Caco-2 (cell line): Measurements from ENCODE around the gene KRT77. TPM values are rescaled to one million over a fixed set of nuclear protein-coding genes. Genes with fewer than 3 reads are reported as not detected.

Source experiments
- BruUV-seq: library from RNA; stranded (reverse); fragments of 400-500 nt; replicated peaks from 2 replicates; lab custom pipeline; 2021; lab: Mats Ljungman, UMichigan
- CTCF ChIA-PET: fragments of 300-600 bp; sonication (Branson Sonifier 250); formaldehyde crosslinking; loops from one replicate; lab custom pipeline; 2022; ENCODE audit warnings: antibody characterized with exemption; lab: Charles Lee
- POLR2A ChIA-PET: fragments of 300-600 bp; sonication (Branson Sonifier 250); formaldehyde crosslinking; loops from one replicate; lab custom pipeline; 2022; ENCODE audit warnings: antibody characterized with exemption; lab: Charles Lee
- DNase-seq, 2 experiments: peaks; one replicate each; pipeline versions ENCODE4 v3.0.0 to v3.0.0-alpha.2; 2020 to 2022
- H3K27me3 ChIP-seq: replicated peaks from 2 replicates; pipeline ENCODE4 v1.6.0; 2011; ENCODE audit warnings: low read length; ENCODE audit not compliant: control insufficient read depth, insufficient read depth
- H3K36me3 ChIP-seq: 2 replicates; pipeline ENCODE4 v1.5.1; 2011; ENCODE audit warnings: low read length; ENCODE audit not compliant: control insufficient read depth, insufficient read depth
- H3K4me1 ChIP-seq: fragments of 250-450 bp; sonication (Bioruptor Pico); 2 replicates; pipeline ENCODE4 v1.5.1; 2020; ENCODE audit warnings: mild to moderate bottlenecking
- H3K4me3 ChIP-seq: 2 replicates; pipeline ENCODE4 v1.5.1; 2011; ENCODE audit warnings: low read depth, mild to moderate bottlenecking, control low read depth, low read length
- H3K9me3 ChIP-seq: fragments of 250-450 bp; sonication (Bioruptor Pico); 2 replicates; pipeline ENCODE4 v1.5.1; 2020; ENCODE audit warnings: mild to moderate bottlenecking, moderate library complexity
- H3K27ac Mint-ChIP-seq: one replicate; pipeline ENCODE4 v1.8.0; 2022; ENCODE audit warnings: mixed read lengths; ENCODE audit not compliant: unreplicated experiment
- H3K27me3 Mint-ChIP-seq: one replicate; pipeline ENCODE4 v1.8.0; 2022; ENCODE audit warnings: mixed read lengths; ENCODE audit not compliant: insufficient read depth, unreplicated experiment
- H3K36me3 Mint-ChIP-seq: one replicate; pipeline ENCODE4 v1.8.0; 2022; ENCODE audit warnings: mild to moderate bottlenecking, mixed read lengths; ENCODE audit not compliant: insufficient read depth, unreplicated experiment
- H3K4me1 Mint-ChIP-seq: one replicate; pipeline ENCODE4 v1.8.0; 2022; ENCODE audit warnings: low read depth, mixed read lengths; ENCODE audit not compliant: unreplicated experiment
- H3K4me3 Mint-ChIP-seq: one replicate; pipeline ENCODE4 v1.8.0; 2022; ENCODE audit warnings: mild to moderate bottlenecking, moderate library complexity, mixed read lengths; ENCODE audit not compliant: unreplicated experiment
- H3K9me3 Mint-ChIP-seq: one replicate; pipeline ENCODE4 v1.8.0; 2022; ENCODE audit warnings: mixed read lengths; ENCODE audit not compliant: unreplicated experiment
- intact Hi-C: fragments of 100-400 bp; cut with micrococcal nuclease; formaldehyde crosslinking; loops from one replicate; pipeline ENCODE4 v1.10.0; 2022; ENCODE audit not compliant: unreplicated experiment
- total RNA-seq: library from RNA; stranded (reverse); gene quantifications from 2 replicates; pipeline ENCODE4 v1.2.3, GENCODE V29; 2022
- TF ChIP-seq, protein P1 (sequence below), 2 experiments: fragments of 200-600 bp in 1 of 2; IDR thresholded peaks; 1 replicate in 1 of 2; 2 replicates in 1 of 2; pipeline versions ENCODE4 v1.5.1 to v1.8.0; 2011 to 2022; ENCODE audit warnings: antibody characterized with exemption in 1 of 2, control low read depth in 1 of 2, inconsistent platforms in 1 of 2, low read depth in 1 of 2, low read length in 1 of 2, mild to moderate bottlenecking in 1 of 2, moderate library complexity in 1 of 2; ENCODE audit not compliant: insufficient read depth in 1 of 2, severe bottlenecking in 1 of 2, unreplicated experiment in 1 of 2

Gene KRT77
- total RNA-seq, 1 experiment from 2014 or later: not detected

DNA sequence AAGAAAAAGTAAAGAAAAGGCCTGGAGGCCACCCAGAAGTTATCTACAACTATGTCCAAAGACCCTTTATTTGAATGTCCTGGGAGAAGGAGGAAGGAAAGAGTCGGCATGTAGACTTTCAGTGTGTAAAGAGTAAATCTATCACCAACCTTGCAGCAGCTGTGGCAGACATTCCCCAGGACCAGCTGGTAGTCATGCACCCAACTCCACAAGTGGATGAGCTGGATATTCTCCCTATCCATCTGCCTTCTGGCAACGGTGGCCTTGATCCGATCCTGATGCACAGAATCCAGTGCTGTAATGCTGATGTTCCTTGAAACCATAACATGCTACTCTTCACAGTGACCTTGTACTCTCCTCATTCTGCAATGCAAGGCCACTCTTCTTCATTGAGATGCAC is 46.5 kb upstream of the KRT77 start:
- Histone ChIP-seq H3K4me1 (no peaks in the 10 kb centered on the region), H3K9me3 (no peaks in the 10 kb centered on the region), H3K4me3 (no peak overlapping the region), H3K36me3 (no peaks in the 10 kb centered on the region), H3K27me3 (no peaks in the 10 kb centered on the region; the same call in 1 of the 2 replicates)
- Mint-ChIP-seq H3K27ac (no peak overlapping the region), H3K27me3 (peaks cover 20% of the 10 kb centered on the region), H3K4me1 (no peaks in the 10 kb centered on the region), H3K4me3 (no peak overlapping the region), H3K9me3 (no peaks in the 10 kb centered on the region), H3K36me3 (no peaks in the 10 kb centered on the region)
- TF ChIP-seq, protein P1, sequence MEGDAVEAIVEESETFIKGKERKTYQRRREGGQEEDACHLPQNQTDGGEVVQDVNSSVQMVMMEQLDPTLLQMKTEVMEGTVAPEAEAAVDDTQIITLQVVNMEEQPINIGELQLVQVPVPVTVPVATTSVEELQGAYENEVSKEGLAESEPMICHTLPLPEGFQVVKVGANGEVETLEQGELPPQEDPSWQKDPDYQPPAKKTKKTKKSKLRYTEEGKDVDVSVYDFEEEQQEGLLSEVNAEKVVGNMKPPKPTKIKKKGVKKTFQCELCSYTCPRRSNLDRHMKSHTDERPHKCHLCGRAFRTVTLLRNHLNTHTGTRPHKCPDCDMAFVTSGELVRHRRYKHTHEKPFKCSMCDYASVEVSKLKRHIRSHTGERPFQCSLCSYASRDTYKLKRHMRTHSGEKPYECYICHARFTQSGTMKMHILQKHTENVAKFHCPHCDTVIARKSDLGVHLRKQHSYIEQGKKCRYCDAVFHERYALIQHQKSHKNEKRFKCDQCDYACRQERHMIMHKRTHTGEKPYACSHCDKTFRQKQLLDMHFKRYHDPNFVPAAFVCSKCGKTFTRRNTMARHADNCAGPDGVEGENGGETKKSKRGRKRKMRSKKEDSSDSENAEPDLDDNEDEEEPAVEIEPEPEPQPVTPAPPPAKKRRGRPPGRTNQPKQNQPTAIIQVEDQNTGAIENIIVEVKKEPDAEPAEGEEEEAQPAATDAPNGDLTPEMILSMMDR (IDR thresholded peaks at IDR 0.05; ENCODE audit: insufficient read depth in 1 of 2, low read depth in 1 of 2, low read length in 1 of 2, severe bottlenecking in 1 of 2, unreplicated experiment in 1 of 2): no peak
- BruUV-seq: no TSS peak
- ChIA-PET POLR2A (no interaction called here), CTCF (no interaction called here)
- intact Hi-C loops: no loop called here
- DNase-seq: no peak

DNA sequence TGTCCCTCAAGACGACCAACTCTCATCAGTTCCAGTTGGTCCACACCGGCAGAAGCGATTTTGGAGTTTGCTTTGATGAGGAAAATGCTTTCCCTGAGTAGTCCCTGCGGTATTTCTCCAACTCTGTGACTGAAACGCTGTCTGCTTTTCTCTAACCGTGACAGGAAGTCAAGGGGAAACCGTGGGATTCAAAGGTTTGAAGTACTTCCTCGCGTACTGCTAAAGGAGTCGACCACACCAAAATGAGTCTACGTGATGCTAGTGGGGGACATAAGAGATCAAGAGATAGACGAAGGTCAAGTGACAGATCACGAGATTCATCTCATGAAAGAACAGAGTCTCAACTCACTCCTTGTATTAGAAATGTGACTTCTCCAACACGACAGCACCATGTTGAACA is 45.3 kb upstream of the KRT77 start:
- H3K27ac Mint-ChIP-seq: no peak overlapping the region
- intact Hi-C loops: no loop called here
- H3K9me3 Mint-ChIP-seq: no peaks in the 10 kb centered on the region
- no peak for DNase-seq
- peaks cover 20% of the 10 kb centered on the region for H3K27me3 Mint-ChIP-seq
- no TSS peak for BruUV-seq
- H3K36me3 Mint-ChIP-seq: no peaks in the 10 kb centered on the region
- H3K4me3 Mint-ChIP-seq: no peak overlapping the region
- H3K4me3 ChIP-seq: no peak overlapping the region
- no peaks in the 10 kb centered on the region; the same call in 1 of the 2 replicates for H3K27me3 ChIP-seq
- ChIA-PET CTCF (no interaction called here), POLR2A (no interaction called here)
- TF ChIP-seq, protein P1 (IDR thresholded peaks at IDR 0.05; ENCODE audit: insufficient read depth in 1 of 2, low read depth in 1 of 2, low read length in 1 of 2, severe bottlenecking in 1 of 2, unreplicated experiment in 1 of 2): no peak
- H3K9me3 ChIP-seq: no peaks in the 10 kb centered on the region
- H3K4me1 ChIP-seq: no peaks in the 10 kb centered on the region
- no peaks in the 10 kb centered on the region for H3K36me3 ChIP-seq
- no peaks in the 10 kb centered on the region for H3K4me1 Mint-ChIP-seq

DNA sequence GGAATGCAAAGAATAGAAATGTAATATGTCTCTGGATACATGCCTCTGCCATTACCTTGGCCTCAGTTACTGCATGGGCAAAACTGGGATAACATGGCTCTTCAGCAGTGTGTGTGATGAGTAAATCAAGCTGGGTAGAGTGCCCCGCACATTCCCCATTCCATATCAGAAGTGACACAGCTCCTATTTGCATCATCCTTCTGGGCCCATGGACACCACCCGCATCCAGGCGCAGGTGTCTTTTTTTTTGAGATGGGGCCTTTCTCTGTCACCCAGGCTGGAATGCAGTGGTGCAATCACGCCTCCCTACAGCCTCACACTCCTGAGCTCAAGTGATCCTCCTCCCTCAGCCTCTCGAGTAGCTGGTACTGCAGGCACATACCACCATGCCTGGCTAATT is 42.2 kb upstream of the KRT77 start:
- POLR2A ChIA-PET: no interaction called here
- peaks cover 18% of the 10 kb centered on the region for H3K27me3 Mint-ChIP-seq

More for the DNA sequence above, 42.2 kb upstream of the KRT77 start:
- H3K27me3 ChIP-seq: no peaks in the 10 kb centered on the region; the same call in 1 of the 2 replicates
- Mint-ChIP-seq H3K4me1 (no peaks in the 10 kb centered on the region), H3K27ac (no peak overlapping the region), H3K9me3 (no peaks in the 10 kb centered on the region), H3K4me3 (no peak overlapping the region), H3K36me3 (no peaks in the 10 kb centered on the region)
- no peaks in the 10 kb centered on the region for H3K9me3 ChIP-seq
- H3K36me3 ChIP-seq: no peaks in the 10 kb centered on the region
- TF ChIP-seq, protein P1 (IDR thresholded peaks at IDR 0.05; ENCODE audit: insufficient read depth in 1 of 2, low read depth in 1 of 2, low read length in 1 of 2, severe bottlenecking in 1 of 2, unreplicated experiment in 1 of 2): no peak
- intact Hi-C loops: no loop called here
- no TSS peak for BruUV-seq
- CTCF ChIA-PET: no interaction called here
- DNase-seq: no peak
- H3K4me3 ChIP-seq: no peak overlapping the region
- H3K4me1 ChIP-seq: no peaks in the 10 kb centered on the region
